ENCODE measurements around the gene MAP6.

The MAP6 gene

DNA sequence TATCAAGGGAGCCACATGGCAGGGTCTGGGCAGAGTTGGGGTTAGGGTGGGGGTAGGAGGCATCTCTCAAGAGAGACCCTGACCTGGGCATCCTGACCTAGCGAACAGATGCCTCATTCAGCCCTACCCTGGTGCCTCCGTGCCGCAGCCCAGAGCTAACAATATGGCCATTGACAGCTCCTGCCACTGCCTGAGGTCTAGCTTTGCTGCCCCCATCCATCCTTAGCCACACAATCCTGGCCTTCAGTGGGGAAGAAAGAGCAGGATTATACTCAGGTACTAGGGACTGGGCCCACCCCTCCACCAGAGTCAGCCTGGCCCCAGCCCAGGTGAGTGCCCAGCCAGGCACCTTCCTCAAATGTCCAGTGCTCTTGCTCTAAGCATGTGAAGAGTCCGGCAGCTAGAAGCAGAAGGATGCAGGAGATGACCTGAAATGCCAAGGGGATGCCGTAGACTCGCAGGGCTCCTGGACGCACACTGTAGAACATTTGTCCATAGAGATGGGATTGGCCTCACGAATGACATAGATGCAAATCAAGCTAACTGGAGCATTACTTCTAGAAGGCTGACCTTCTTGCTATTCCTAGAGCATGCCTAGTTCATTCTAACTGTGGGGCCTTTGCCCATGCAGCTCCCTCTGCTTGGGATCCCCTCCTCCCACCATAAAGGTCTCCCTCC, 120.1 kb downstream of the MAP6 start:
- Histone ChIP-seq H3K4me1 (ENCODE audit: control insufficient read depth in 2 of 2, insufficient read depth in 2 of 2, low read length in 2 of 2) (peaks cover under 1 to 1% of the 10 kb centered on the region in 2 donors), H3K9me3 (ENCODE audit: control insufficient read depth in 2 of 2, low read length in 2 of 2) (no peaks in the 10 kb centered on the region), H3K27ac (ENCODE audit: low read depth in 2 of 2, low read length in 2 of 2) (no peak overlapping the region), H3K4me3 (ENCODE audit: low read length in 2 of 2) (no peak overlapping the region), H3K27me3 (ENCODE audit: control insufficient read depth in 2 of 2, insufficient read depth in 2 of 2, low read length in 2 of 2) (no peaks in the 10 kb centered on the region), H3K9ac (ENCODE audit: low read depth in 1 of 2, low read length in 2 of 2) (no peak overlapping the region), H3K36me3 (ENCODE audit: control insufficient read depth in 2 of 2, insufficient read depth in 2 of 2, low read length in 2 of 2) (no peaks in the 10 kb centered on the region)

- Histone ChIP-seq H3K9ac (ENCODE audit: low read depth in 1 of 2, low read length in 2 of 2) (no peak overlapping the region), H3K36me3 (ENCODE audit: control insufficient read depth in 2 of 2, insufficient read depth in 2 of 2, low read length in 2 of 2) (no peaks in the 10 kb centered on the region), H3K4me1 (ENCODE audit: control insufficient read depth in 2 of 2, insufficient read depth in 2 of 2, low read length in 2 of 2) (no peaks in the 10 kb centered on the region), H3K27ac (ENCODE audit: low read depth in 2 of 2, low read length in 2 of 2) (no peak overlapping the region), H3K9me3 (ENCODE audit: control insufficient read depth in 2 of 2, low read length in 2 of 2) (no peaks in the 10 kb centered on the region), H3K4me3 (ENCODE audit: low read length in 2 of 2) (no peak overlapping the region), H3K27me3 (ENCODE audit: control insufficient read depth in 2 of 2, insufficient read depth in 2 of 2, low read length in 2 of 2) (no peaks in the 10 kb centered on the region)
These were observed 121.2 kb downstream of the MAP6 start for GRCh38 chr11:75547617-75548058.

DNA sequence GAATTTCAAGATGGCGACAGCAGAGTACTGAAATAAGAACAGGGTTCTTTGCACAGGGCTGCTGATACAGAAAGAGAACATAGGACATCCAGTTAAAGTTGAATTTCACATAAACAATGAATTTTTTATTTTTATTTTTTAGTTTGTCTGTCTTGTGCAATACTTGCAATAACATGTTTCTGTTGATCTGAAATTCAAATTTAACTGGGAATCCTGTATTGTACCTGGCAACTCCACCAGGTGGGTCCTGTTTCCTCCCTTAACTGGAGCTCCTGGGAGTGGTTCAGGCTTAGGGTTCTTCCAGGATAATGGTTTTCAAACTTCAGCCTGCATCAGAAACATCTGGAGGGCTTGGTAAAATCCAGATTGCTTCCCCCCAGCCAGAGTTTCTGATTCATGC, 121.7 kb downstream of the MAP6 start:
- Histone ChIP-seq H3K9ac (ENCODE audit: low read depth in 1 of 2, low read length in 2 of 2) (no peak overlapping the region), H3K27me3 (ENCODE audit: control insufficient read depth in 2 of 2, insufficient read depth in 2 of 2, low read length in 2 of 2) (no peaks in the 10 kb centered on the region), H3K4me1 (ENCODE audit: control insufficient read depth in 2 of 2, insufficient read depth in 2 of 2, low read length in 2 of 2) (no peaks in the 10 kb centered on the region), H3K36me3 (ENCODE audit: control insufficient read depth in 2 of 2, insufficient read depth in 2 of 2, low read length in 2 of 2) (no peaks in the 10 kb centered on the region), H3K9me3 (ENCODE audit: control insufficient read depth in 2 of 2, low read length in 2 of 2) (no peaks in the 10 kb centered on the region), H3K27ac (ENCODE audit: low read depth in 2 of 2, low read length in 2 of 2) (no peak overlapping the region), H3K4me3 (ENCODE audit: low read length in 2 of 2) (no peak overlapping the region)

DNA sequence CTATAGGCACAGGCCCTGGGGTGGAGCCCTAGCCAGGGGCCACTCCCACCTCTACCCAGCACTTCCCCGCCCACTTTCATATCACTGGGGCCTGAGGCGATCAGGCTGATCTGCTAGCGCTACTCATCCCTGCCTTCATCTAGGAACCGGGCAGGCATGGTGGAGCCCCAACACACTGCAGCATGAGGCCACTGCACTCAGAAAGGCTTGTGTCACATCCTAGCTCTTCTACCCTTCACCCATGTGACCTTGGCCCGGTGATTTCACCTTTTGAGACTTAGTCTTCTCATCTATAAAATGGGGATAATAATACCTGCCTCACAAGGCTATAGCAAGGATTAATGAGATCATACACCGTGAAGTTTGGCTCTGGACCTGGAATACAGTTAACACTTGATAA, 125.0 kb downstream of the MAP6 start:
- H3K4me1 ChIP-seq (ENCODE audit: control insufficient read depth in 2 of 2, insufficient read depth in 2 of 2, low read length in 2 of 2) = no peaks in the 10 kb centered on the region
- no peaks in the 10 kb centered on the region for H3K9me3 ChIP-seq (ENCODE audit: control insufficient read depth in 2 of 2, low read length in 2 of 2)
- H3K9ac ChIP-seq (ENCODE audit: low read depth in 1 of 2, low read length in 2 of 2) = no peak overlapping the region
- no peaks in the 10 kb centered on the region for H3K27me3 ChIP-seq (ENCODE audit: control insufficient read depth in 2 of 2, insufficient read depth in 2 of 2, low read length in 2 of 2)
- H3K36me3 ChIP-seq (ENCODE audit: control insufficient read depth in 2 of 2, insufficient read depth in 2 of 2, low read length in 2 of 2) = no peaks in the 10 kb centered on the region
- no peak overlapping the region for H3K4me3 ChIP-seq (ENCODE audit: low read length in 2 of 2)
- H3K27ac ChIP-seq (ENCODE audit: low read depth in 2 of 2, low read length in 2 of 2) = no peak overlapping the region

DNA sequence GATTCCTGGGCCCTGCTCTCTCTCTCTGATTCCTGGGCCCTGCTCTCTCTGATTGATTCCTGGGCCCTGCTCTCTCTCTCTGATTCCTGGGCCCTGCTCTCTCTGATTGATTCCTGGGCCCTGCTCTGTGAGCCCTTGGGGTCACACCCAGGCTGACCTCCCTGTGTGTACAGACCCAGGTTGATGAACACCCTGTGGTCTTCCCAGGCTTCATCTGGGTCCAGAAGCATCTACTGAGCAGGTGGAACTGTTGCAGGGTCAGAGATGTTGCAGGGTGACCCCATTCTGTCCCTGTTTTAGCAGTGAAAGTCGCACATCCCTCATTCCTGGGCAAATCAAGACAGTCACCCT, 126.8 kb downstream of the MAP6 start:
- Histone ChIP-seq H3K4me3 (ENCODE audit: low read length in 2 of 2) (no peak overlapping the region), H3K9ac (ENCODE audit: low read depth in 1 of 2, low read length in 2 of 2) (no peak overlapping the region), H3K27ac (ENCODE audit: low read depth in 2 of 2, low read length in 2 of 2) (no peak overlapping the region), H3K4me1 (ENCODE audit: control insufficient read depth in 2 of 2, insufficient read depth in 2 of 2, low read length in 2 of 2) (no peaks in the 10 kb centered on the region), H3K9me3 (ENCODE audit: control insufficient read depth in 2 of 2, low read length in 2 of 2) (no peaks in the 10 kb centered on the region), H3K27me3 (ENCODE audit: control insufficient read depth in 2 of 2, insufficient read depth in 2 of 2, low read length in 2 of 2) (no peaks in the 10 kb centered on the region), H3K36me3 (ENCODE audit: control insufficient read depth in 2 of 2, insufficient read depth in 2 of 2, low read length in 2 of 2) (no peaks in the 10 kb centered on the region)

GRCh38 chr11:75541193-75542087, 127.4 kb downstream of the MAP6 start:
- H3K36me3 ChIP-seq (ENCODE audit: control insufficient read depth in 2 of 2, insufficient read depth in 2 of 2, low read length in 2 of 2) = no peaks in the 10 kb centered on the region
- no peaks in the 10 kb centered on the region for H3K9me3 ChIP-seq (ENCODE audit: control insufficient read depth in 2 of 2, low read length in 2 of 2)
- H3K27me3 ChIP-seq (ENCODE audit: control insufficient read depth in 2 of 2, insufficient read depth in 2 of 2, low read length in 2 of 2) = no peaks in the 10 kb centered on the region
- H3K4me1 ChIP-seq (ENCODE audit: control insufficient read depth in 2 of 2, insufficient read depth in 2 of 2, low read length in 2 of 2) = no peaks in the 10 kb centered on the region
- H3K27ac ChIP-seq (ENCODE audit: low read depth in 2 of 2, low read length in 2 of 2) = no peak overlapping the region
- H3K4me3 ChIP-seq (ENCODE audit: low read length in 2 of 2) = no peak overlapping the region
- H3K9ac ChIP-seq (ENCODE audit: low read depth in 1 of 2, low read length in 2 of 2) = no peak overlapping the region

- no peak overlapping the region for H3K27ac ChIP-seq (ENCODE audit: low read depth in 2 of 2, low read length in 2 of 2)
- no peaks in the 10 kb centered on the region for H3K36me3 ChIP-seq (ENCODE audit: control insufficient read depth in 2 of 2, insufficient read depth in 2 of 2, low read length in 2 of 2)
- no peaks in the 10 kb centered on the region for H3K27me3 ChIP-seq (ENCODE audit: control insufficient read depth in 2 of 2, insufficient read depth in 2 of 2, low read length in 2 of 2)
- no peak overlapping the region for H3K9ac ChIP-seq (ENCODE audit: low read depth in 1 of 2, low read length in 2 of 2)
- H3K4me1 ChIP-seq (ENCODE audit: control insufficient read depth in 2 of 2, insufficient read depth in 2 of 2, low read length in 2 of 2) = peaks cover 0 to 2% of the 10 kb centered on the region in 2 donors
- no peaks in the 10 kb centered on the region for H3K9me3 ChIP-seq (ENCODE audit: control insufficient read depth in 2 of 2, low read length in 2 of 2)
- no peak overlapping the region for H3K4me3 ChIP-seq (ENCODE audit: low read length in 2 of 2)
These were observed 129.1 kb downstream of the MAP6 start for GRCh38 chr11:75539459-75540334.

- Histone ChIP-seq H3K9ac (ENCODE audit: low read depth in 1 of 2, low read length in 2 of 2) (no peak overlapping the region), H3K27me3 (ENCODE audit: control insufficient read depth in 2 of 2, insufficient read depth in 2 of 2, low read length in 2 of 2) (no peaks in the 10 kb centered on the region), H3K27ac (ENCODE audit: low read depth in 2 of 2, low read length in 2 of 2) (no peak overlapping the region), H3K4me1 (ENCODE audit: control insufficient read depth in 2 of 2, insufficient read depth in 2 of 2, low read length in 2 of 2) (peaks cover 0 to 11% of the 10 kb centered on the region in 2 donors), H3K9me3 (ENCODE audit: control insufficient read depth in 2 of 2, low read length in 2 of 2) (no peaks in the 10 kb centered on the region), H3K36me3 (ENCODE audit: control insufficient read depth in 2 of 2, insufficient read depth in 2 of 2, low read length in 2 of 2) (no peaks in the 10 kb centered on the region), H3K4me3 (ENCODE audit: low read length in 2 of 2) (no peak overlapping the region)
These were observed 130.5 kb downstream of the MAP6 start for GRCh38 chr11:75538150-75538942.

- no peaks in the 10 kb centered on the region for H3K36me3 ChIP-seq (ENCODE audit: control insufficient read depth in 2 of 2, insufficient read depth in 2 of 2, low read length in 2 of 2)
- H3K4me1 ChIP-seq (ENCODE audit: control insufficient read depth in 2 of 2, insufficient read depth in 2 of 2, low read length in 2 of 2) = peaks cover 0 to 11% of the 10 kb centered on the region in 2 donors
- no peaks in the 10 kb centered on the region for H3K9me3 ChIP-seq (ENCODE audit: control insufficient read depth in 2 of 2, low read length in 2 of 2)
- H3K4me3 ChIP-seq (ENCODE audit: low read length in 2 of 2) = no peak overlapping the region
- H3K9ac ChIP-seq (ENCODE audit: low read depth in 1 of 2, low read length in 2 of 2) = no peak overlapping the region
- H3K27me3 ChIP-seq (ENCODE audit: control insufficient read depth in 2 of 2, insufficient read depth in 2 of 2, low read length in 2 of 2) = no peaks in the 10 kb centered on the region
- no peak overlapping the region for H3K27ac ChIP-seq (ENCODE audit: low read depth in 2 of 2, low read length in 2 of 2)
These were observed 131.1 kb downstream of the MAP6 start for GRCh38 chr11:75537740-75538139.

All from mucosa of rectum (tissue), 2 donors.